ENCODE measurements around the gene TK2.

GRCh38 chr16:66554021-66554420, 4.1 kb upstream of the TK2 start:
- no peak for TF ChIP-seq POLR2A (IDR thresholded peaks at IDR 0.05)
- TF ChIP-seq CTCF (IDR thresholded peaks at IDR 0.05): no peak
- TF ChIP-seq POLR2AphosphoS5 (IDR thresholded peaks at IDR 0.05): no peak

Measured in breast epithelium (tissue), 3 donors.